SKM-1 (cell line): Measurements from ENCODE around the gene RBM27.
A peak's percentile ranks its signal among the peaks of the same experiment; 100 is the strongest.
"Not testable (repeated sequence)": the region's sequence is repeated elsewhere in the genome, so short reads cannot be mapped to it uniquely, and the experiment has no call there.

Source experiments
- DNase-seq: peaks from one replicate; lab custom pipeline; 2025; ENCODE audit not compliant: unreplicated experiment; lab: John Stamatoyannopoulos, UW

The RBM27 gene

GRCh38 chr5:146206257-146206656 is 2.9 kb downstream of the RBM27 start:
- DNase-seq: no peak

DNA sequence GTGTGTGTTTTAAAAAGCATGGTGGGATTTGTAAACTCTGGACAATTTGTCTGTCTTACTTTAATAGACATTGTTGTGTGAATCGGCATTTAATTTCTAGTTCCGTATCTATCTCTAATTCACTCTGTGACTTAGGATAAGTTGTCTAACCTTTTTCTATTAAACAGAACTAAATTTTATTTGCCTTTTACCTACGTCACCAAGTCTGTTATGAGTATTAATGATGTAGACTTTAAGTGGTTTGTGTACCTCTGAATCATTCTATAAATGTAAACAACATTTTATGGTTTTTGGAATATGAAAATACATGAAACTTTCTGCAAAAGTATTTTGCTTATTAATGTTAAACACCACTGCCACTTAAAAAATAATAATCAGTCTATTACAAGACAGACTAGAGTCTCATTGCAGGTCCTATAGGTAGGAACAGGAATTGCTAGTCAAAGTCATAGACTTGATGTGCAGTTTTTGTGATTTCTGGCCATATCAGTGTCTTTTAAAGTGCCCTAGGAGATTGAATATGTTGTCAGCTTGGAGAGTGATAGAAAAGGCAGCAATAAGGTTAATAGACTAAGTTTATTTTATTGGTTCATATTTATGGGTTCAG is 5.6 kb downstream of the RBM27 start:
- DNase-seq: no peak

- no peak for DNase-seq
Measured at GRCh38 chr5:146209714-146210113, 6.3 kb downstream of the RBM27 start.

GRCh38 chr5:146210810-146211209 is 7.4 kb downstream of the RBM27 start:
- not testable (repeated sequence) for DNase-seq

DNA sequence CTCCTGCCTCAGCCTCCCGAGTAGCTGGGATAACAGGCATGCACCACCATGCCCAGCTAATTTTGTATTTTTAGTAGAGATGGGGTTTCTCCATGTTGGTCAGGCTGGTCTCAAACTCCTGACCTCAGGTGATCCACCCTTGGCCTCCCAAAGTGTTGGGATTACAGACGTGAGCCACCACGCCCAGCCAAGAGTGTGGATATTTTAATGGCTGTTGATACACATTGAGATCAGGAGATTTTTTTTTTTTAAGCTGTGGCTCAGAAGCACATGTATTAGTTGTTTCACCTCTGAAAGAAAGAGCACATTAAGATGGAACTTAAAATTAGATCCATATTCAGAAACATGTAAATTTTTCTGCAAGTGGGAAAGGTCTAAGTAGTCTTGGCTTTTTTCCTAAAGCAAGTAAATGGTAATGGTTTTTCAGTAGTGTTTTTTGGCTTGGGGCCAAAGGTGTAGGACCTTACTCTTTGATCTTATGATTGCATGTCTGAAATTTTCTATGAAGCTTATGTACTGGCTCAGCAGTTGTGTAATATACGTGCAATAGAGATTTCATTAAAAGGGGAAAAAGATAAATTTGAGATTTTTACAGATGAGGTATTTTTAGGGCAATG is 9.9 kb downstream of the RBM27 start:
- no peak for DNase-seq

DNA sequence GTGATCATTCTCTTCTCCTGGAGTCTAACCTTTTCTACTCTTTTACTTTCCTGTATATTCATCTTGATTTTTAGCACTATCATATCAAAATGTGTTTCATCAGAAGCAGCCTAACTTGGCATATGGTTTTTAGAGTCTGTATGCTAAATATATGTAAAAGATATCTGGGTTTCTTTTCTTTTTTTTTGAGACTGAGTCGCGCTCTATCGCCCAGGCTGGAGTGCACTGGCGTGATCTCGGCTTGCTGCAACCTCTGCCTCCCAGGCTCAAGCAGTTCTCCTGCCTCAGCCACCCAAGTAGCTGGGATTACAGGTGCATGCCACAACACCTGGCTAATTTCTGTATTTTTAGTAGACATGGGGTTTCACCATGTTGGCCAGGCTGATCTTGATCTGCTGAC is 11.5 kb downstream of the RBM27 start:
- not testable (repeated sequence) for DNase-seq

- DNase-seq: no peak
Measured at GRCh38 chr5:146218168-146218567, 14.8 kb downstream of the RBM27 start.

- DNase-seq: no peak
Measured at GRCh38 chr5:146219243-146219642, 15.8 kb downstream of the RBM27 start.

DNA sequence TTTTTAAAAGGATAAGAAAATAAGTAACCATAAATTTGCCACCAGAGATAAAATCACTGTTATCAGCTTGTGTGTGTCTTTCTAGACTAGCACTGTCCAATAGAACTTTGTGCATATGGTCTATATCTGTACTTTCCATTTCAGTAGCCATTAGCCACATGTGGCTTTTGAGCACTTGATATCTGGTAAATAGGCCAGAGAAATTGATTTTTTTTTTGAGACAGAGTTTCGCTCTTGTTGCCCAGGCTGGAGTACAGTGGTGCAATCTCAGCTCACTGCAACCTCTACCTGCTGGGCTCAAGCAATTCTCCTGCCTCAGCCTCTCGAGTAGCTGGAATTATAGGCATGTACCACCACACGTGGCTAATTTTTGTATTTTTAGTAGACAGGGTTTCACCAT is 17.8 kb downstream of the RBM27 start:
- DNase-seq: no peak

DNA sequence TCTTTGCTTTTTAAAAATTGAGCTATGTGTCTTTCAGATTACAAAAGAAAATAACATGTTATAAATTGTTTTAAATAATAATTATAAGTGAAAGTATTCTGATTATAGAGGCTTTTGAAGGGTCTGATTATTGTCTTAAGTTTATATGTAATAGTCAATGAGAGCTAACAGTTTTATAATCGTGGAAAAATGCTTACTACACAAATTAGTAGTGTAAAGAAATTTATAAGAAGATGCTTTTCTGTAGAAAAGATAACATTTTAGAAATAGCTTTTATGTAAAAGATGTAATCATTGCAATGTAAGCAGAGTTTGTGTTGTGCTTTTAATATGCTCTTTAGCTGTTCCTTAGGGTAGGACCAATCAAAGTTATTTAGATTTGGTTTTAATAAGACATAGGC is 18.6 kb downstream of the RBM27 start:
- no peak for DNase-seq

DNA sequence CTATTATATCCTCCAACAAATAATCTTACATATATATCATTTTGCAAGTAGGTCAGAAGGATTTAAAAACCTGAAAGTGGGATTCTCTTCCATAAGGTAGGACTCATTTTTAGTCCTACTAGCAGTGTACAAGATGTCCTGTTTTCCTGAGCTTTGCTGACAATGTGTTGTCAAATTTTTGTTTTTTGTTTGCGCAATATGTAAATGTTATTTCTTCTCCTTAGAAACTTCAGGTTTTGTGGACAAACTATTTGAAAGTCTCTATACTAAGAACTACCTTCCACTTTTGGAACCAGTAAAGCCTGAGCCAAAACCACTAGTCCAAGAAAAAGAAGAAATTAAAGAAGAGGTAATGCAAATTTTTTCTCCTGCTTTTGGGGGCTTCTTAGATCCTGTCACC is 19.8 kb downstream of the RBM27 start:
- no peak for DNase-seq

GRCh38 chr5:146229222-146229621 is 25.8 kb downstream of the RBM27 start:
- DNase-seq: no peak

GRCh38 chr5:146232223-146232622 is 28.8 kb downstream of the RBM27 start:
- no peak for DNase-seq

DNA sequence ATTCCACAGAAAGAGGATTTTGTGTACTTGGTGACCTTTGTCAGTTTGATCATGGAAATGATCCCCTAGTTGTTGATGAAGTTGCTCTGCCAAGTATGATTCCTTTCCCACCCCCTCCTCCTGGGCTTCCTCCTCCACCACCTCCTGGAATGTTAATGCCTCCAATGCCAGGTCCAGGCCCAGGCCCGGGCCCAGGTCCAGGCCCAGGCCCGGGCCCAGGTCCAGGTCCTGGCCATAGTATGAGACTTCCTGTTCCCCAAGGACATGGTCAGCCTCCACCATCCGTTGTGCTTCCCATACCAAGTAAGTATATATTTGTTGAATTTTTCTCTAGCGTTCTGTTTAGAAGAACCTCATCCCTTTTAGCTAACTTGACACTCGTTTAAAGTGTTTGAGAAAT is 30.0 kb downstream of the RBM27 start:
- DNase-seq: no peak

DNA sequence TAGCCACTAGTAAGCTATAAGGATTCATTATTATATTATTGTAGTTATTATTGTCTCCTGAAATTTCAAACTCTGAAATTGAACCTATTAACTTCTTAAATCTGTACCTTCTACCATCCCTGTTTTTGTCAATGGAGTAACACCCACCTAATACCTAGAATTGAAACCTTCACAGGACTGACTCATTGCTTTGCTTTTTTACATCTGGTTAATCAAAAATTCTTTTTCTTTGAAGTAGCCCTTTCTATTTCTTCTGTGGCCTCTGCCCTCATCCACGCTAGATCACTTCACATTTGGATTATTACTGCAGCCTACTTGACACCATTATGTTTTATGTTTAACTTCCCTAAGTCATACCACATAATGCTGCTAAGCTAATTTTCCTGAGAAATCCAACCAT is 35.6 kb downstream of the RBM27 start:
- DNase-seq: no peak

DNA sequence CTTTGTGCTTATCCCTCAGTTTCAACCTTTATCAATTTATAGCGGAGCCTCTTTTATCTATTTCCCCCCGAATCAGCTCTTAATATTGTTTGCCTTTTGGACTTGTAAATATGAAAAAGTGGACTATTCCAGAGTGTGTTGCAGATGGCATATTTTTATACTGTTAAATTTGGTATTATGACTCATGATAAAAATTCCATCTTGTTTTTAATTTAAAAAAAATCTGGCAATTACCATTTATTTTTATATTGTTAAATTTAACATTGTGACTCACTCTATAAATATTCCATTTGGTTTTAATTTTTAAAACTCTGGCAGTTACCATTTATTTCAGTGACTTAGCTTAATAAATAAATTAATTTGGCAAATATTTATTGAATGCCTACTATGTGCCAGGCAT is 37.5 kb downstream of the RBM27 start:
- DNase-seq: no peak

GRCh38 chr5:146243247-146243646 is 39.8 kb downstream of the RBM27 start:
- no peak for DNase-seq

DNA sequence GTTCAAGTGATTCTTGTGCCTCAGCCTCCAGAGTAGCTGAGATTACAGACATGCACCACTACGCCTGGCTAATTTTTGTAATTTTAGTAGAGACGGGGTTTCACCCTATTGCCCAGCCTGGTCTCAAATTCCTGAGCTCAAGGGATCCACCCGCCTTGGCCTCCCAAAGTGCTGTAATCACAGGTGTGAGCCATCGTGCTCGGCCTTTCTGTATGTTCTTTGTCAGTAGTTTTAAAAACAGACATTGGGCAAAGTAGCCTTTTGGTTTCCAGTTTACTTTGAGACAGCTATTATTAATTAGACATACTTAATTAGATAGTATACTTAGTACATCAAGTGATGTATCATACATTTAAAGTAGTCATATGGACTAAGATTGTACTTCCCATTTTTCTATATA is 45.2 kb downstream of the RBM27 start:
- no peak for DNase-seq

- peak; percentile 15 for DNase-seq
Measured at GRCh38 chr5:146249801-146250200, 46.4 kb downstream of the RBM27 start.
